GM12873 (cell line): ENCODE data around the gene MLLT11.

Experiments
- CTCF ChIP-seq: IDR thresholded peaks from 2 replicates; pipeline ENCODE4 v1.5.1; 2012; ENCODE audit warnings: low read depth, mild to moderate bottlenecking, moderate library complexity, low read length, control low read depth; ENCODE audit not compliant: insufficient read depth; ENCODE audit errors: missing control alignments

The MLLT11 gene

GRCh38 chr1:151032164-151032563 is 28.0 kb upstream of the MLLT11 start:
- no peak for TF ChIP-seq CTCF

- no peak for TF ChIP-seq CTCF
Observed at GRCh38 chr1:151035167-151035566, 25.0 kb upstream of the MLLT11 start.

GRCh38 chr1:151036356-151036755 is 23.8 kb upstream of the MLLT11 start, which contains the start of gene BNIPL:
Gene BNIPL (plus strand): TSS chr1:151036586. CDS start chr1:151036726, 140 bp downstream.
- TF ChIP-seq CTCF, result no peak

- TF ChIP-seq CTCF, result no peak
Observed at GRCh38 chr1:151037032-151037431, 23.2 kb upstream of the MLLT11 start.

GRCh38 chr1:151039521-151039920 is 20.7 kb upstream of the MLLT11 start:
- TF ChIP-seq CTCF, result no peak

- TF ChIP-seq CTCF, result no peak
Observed at GRCh38 chr1:151043163-151043562, 17.0 kb upstream of the MLLT11 start.

- TF ChIP-seq CTCF, result no peak
Observed at GRCh38 chr1:151047591-151047924, 12.6 kb upstream of the MLLT11 start, which contains the start of gene C1orf56. Gene C1orf56 (plus strand): TSS chr1:151047751. CDS start chr1:151047848, 97 bp downstream.
